HEK293 (cell line): ENCODE results near the gene C19orf12.
A peak's percentile ranks its signal among the peaks of the same experiment; 100 is the strongest.

Experiments
- KLF8 ChIP-seq: fragments of 450-650 bp; formaldehyde crosslinking; IDR thresholded peaks from 2 replicates; pipeline ENCODE4 v1.5.1; 2016; ENCODE audit warnings: missing biosample characterization, missing genetic modification characterization
- PRDM1 ChIP-seq: fragments of 450-650 bp; formaldehyde crosslinking; IDR thresholded peaks from 2 replicates; pipeline ENCODE4; 2016; ENCODE audit warnings: missing biosample characterization, missing genetic modification characterization
- YY2 ChIP-seq: fragments of 450-650 bp; formaldehyde crosslinking; IDR thresholded peaks from 2 replicates; pipeline ENCODE4 v1.5.1; 2016; ENCODE audit warnings: missing biosample characterization, missing genetic modification characterization
- ZBTB1 ChIP-seq: fragments of 450-650 bp; formaldehyde crosslinking; IDR thresholded peaks from 2 replicates; pipeline ENCODE4 v1.5.1; 2016; ENCODE audit warnings: missing biosample characterization, missing genetic modification characterization
- ZNF10 ChIP-seq: fragments of 450-650 bp; formaldehyde crosslinking; IDR thresholded peaks from 2 replicates; pipeline ENCODE4 v1.5.1; 2017; ENCODE audit warnings: missing biosample characterization, missing genetic modification characterization
- ZNF138 ChIP-seq: fragments of 450-650 bp; formaldehyde crosslinking; IDR thresholded peaks from 2 replicates; pipeline ENCODE4 v1.5.1; 2016; ENCODE audit warnings: missing biosample characterization, missing genetic modification characterization, borderline replicate concordance
- ZNF146 ChIP-seq: fragments of 450-650 bp; formaldehyde crosslinking; IDR thresholded peaks from 2 replicates; pipeline ENCODE4 v1.5.1; 2016; ENCODE audit warnings: missing biosample characterization, missing genetic modification characterization
- ZNF214 ChIP-seq: fragments of 450-650 bp; formaldehyde crosslinking; IDR thresholded peaks from 2 replicates; pipeline ENCODE4 v1.5.1; 2017; ENCODE audit warnings: missing biosample characterization, mild to moderate bottlenecking, missing genetic modification characterization, borderline replicate concordance
- ZNF274 ChIP-seq, 2 experiments: fragments of 200-500 bp in 1 of 2; fragments of 450-650 bp in 1 of 2; sonication (Bioruptor generic) in 1 of 2; formaldehyde crosslinking in 1 of 2; IDR thresholded peaks; 2 replicates each; pipeline versions ENCODE4 v1.5.1 to v1.6.1; 2014 to 2016; ENCODE audit warnings: borderline replicate concordance in 1 of 2, inconsistent platforms in 1 of 2, low read length in 1 of 2, missing biosample characterization in 1 of 2, missing genetic modification characterization in 1 of 2
- ZNF311 ChIP-seq: fragments of 450-650 bp; formaldehyde crosslinking; IDR thresholded peaks from 2 replicates; pipeline ENCODE4 v1.5.1; 2017; ENCODE audit warnings: missing biosample characterization, missing genetic modification characterization, borderline replicate concordance
- ZNF416 ChIP-seq: fragments of 450-650 bp; formaldehyde crosslinking; IDR thresholded peaks from 2 replicates; pipeline ENCODE4 v1.5.1; 2016; ENCODE audit warnings: missing biosample characterization, missing genetic modification characterization
- ZNF473 ChIP-seq: fragments of 450-650 bp; formaldehyde crosslinking; IDR thresholded peaks from 2 replicates; pipeline ENCODE4 v1.5.1; 2017; ENCODE audit warnings: missing biosample characterization, missing genetic modification characterization
- ZNF544 ChIP-seq: fragments of 450-650 bp; formaldehyde crosslinking; IDR thresholded peaks from 2 replicates; pipeline ENCODE4 v1.5.0; 2017; ENCODE audit warnings: missing biosample characterization, missing genetic modification characterization
- ZNF623 ChIP-seq: fragments of 450-650 bp; formaldehyde crosslinking; IDR thresholded peaks from 2 replicates; pipeline ENCODE4 v1.5.1; 2016; ENCODE audit warnings: missing biosample characterization, missing genetic modification characterization
- ZNF658 ChIP-seq: fragments of 450-650 bp; formaldehyde crosslinking; IDR thresholded peaks from 2 replicates; pipeline ENCODE4; 2016; ENCODE audit warnings: missing biosample characterization, missing genetic modification characterization
- ZNF776 ChIP-seq: fragments of 450-650 bp; formaldehyde crosslinking; IDR thresholded peaks from 2 replicates; pipeline ENCODE4 v1.5.0; 2017; ENCODE audit warnings: missing biosample characterization, missing genetic modification characterization, borderline replicate concordance
- ZNF843 ChIP-seq: fragments of 450-650 bp; formaldehyde crosslinking; IDR thresholded peaks from 2 replicates; pipeline ENCODE4 v1.5.1; 2016; ENCODE audit warnings: missing biosample characterization, missing genetic modification characterization
- ZXDB ChIP-seq: fragments of 450-650 bp; formaldehyde crosslinking; IDR thresholded peaks from 2 replicates; pipeline ENCODE4 v1.5.1; 2016; ENCODE audit warnings: missing biosample characterization, missing genetic modification characterization
- TF ChIP-seq, protein P1 (sequence below): fragments of 450-650 bp; formaldehyde crosslinking; IDR thresholded peaks from 2 replicates; pipeline ENCODE4 v1.5.1; 2016; ENCODE audit warnings: missing biosample characterization, missing genetic modification characterization
- TF ChIP-seq, protein P2 (sequence below): fragments of 450-650 bp; formaldehyde crosslinking; IDR thresholded peaks from 2 replicates; pipeline ENCODE4 v1.5.1; 2016; ENCODE audit warnings: missing biosample characterization, missing genetic modification characterization
- TF ChIP-seq, protein P3 (sequence below): fragments of 450-650 bp; formaldehyde crosslinking; IDR thresholded peaks from 2 replicates; pipeline ENCODE4 v1.5.1; 2016; ENCODE audit warnings: missing biosample characterization, missing genetic modification characterization
- TF ChIP-seq, protein P4 (sequence below): fragments of 450-650 bp; formaldehyde crosslinking; IDR thresholded peaks from 2 replicates; pipeline ENCODE4 v1.5.1; 2017; ENCODE audit warnings: missing biosample characterization, missing genetic modification characterization
- TF ChIP-seq, protein P5 (sequence below): fragments of 450-650 bp; formaldehyde crosslinking; IDR thresholded peaks from 2 replicates; pipeline ENCODE4; 2016; ENCODE audit warnings: missing biosample characterization, missing genetic modification characterization
- TF ChIP-seq, protein P6 (sequence below): IDR thresholded peaks from 2 replicates; pipeline ENCODE4 v1.6.1; 2011; ENCODE audit warnings: mild to moderate bottlenecking, low read depth, low read length, borderline replicate concordance
- TF ChIP-seq, protein P7 (sequence below): fragments of 450-650 bp; formaldehyde crosslinking; IDR thresholded peaks from 2 replicates; pipeline ENCODE4 v1.5.1; 2016; ENCODE audit warnings: missing biosample characterization, missing genetic modification characterization

C19orf12 gene

DNA sequence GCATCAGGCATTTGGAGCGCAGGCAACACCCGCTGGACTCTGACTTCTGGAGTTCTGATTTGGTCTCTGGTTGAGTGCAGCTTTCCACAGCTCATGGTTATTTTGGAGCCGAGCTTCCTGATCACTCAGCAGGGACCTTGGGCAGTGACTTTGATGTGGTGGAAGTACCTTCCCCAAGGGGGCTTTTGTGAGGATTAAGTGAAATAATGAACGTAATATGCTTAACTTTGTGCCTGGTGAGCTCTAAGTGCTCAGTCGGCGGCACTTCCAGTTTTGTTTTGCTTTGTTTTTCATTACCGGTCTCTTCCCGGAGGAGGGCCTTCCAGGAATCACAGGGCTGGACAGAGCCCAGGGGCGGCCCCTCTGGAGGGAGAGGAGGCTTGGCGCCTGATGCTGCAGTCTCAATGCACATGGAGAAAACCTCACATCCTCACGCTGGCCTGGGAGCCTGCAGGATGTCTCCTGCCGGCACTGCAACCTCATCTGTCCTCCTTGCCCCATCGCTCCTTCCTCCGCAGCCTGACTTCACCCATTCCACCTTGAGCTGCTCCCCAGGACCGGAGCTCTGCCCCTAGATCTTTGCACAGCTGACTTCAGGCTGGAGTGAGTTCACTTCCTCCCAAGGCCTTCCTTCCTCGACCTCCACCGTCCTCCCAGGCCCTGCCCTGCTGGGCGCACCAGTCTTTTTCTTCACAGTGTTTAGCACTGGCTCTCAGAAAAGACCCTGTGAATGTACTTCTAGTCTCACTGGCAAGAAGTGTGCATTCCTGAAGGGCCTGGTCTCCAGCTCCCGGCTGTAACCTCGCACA lies 48.3 kb downstream of the C19orf12 start (continued):
- no peak for TF ChIP-seq ZNF311 (tag by site-specific recombination)
- TF ChIP-seq, protein P1, sequence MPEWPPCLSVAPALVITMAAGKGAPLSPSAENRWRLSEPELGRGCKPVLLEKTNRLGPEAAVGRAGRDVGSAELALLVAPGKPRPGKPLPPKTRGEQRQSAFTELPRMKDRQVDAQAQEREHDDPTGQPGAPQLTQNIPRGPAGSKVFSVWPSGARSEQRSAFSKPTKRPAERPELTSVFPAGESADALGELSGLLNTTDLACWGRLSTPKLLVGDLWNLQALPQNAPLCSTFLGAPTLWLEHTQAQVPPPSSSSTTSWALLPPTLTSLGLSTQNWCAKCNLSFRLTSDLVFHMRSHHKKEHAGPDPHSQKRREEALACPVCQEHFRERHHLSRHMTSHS (tag by site-specific recombination), result peak; percentile 81; the same call in 1 of the 2 replicates
- no peak for TF ChIP-seq ZNF473 (tag by site-specific recombination)
- TF ChIP-seq ZBTB1, result no peak
- TF ChIP-seq ZNF214 (tag by site-specific recombination), result no peak
- no peak for TF ChIP-seq ZNF658
- no peak for TF ChIP-seq ZNF138 (tag by site-specific recombination)
- TF ChIP-seq ZNF146 (tag by site-specific recombination), result no peak
- TF ChIP-seq ZNF416 (tag by site-specific recombination), result no peak
- no peak for TF ChIP-seq ZNF623 (tag by site-specific recombination)
- TF ChIP-seq, protein P2, sequence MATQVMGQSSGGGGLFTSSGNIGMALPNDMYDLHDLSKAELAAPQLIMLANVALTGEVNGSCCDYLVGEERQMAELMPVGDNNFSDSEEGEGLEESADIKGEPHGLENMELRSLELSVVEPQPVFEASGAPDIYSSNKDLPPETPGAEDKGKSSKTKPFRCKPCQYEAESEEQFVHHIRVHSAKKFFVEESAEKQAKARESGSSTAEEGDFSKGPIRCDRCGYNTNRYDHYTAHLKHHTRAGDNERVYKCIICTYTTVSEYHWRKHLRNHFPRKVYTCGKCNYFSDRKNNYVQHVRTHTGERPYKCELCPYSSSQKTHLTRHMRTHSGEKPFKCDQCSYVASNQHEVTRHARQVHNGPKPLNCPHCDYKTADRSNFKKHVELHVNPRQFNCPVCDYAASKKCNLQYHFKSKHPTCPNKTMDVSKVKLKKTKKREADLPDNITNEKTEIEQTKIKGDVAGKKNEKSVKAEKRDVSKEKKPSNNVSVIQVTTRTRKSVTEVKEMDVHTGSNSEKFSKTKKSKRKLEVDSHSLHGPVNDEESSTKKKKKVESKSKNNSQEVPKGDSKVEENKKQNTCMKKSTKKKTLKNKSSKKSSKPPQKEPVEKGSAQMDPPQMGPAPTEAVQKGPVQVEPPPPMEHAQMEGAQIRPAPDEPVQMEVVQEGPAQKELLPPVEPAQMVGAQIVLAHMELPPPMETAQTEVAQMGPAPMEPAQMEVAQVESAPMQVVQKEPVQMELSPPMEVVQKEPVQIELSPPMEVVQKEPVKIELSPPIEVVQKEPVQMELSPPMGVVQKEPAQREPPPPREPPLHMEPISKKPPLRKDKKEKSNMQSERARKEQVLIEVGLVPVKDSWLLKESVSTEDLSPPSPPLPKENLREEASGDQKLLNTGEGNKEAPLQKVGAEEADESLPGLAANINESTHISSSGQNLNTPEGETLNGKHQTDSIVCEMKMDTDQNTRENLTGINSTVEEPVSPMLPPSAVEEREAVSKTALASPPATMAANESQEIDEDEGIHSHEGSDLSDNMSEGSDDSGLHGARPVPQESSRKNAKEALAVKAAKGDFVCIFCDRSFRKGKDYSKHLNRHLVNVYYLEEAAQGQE, result peak; percentile 99
- no peak for TF ChIP-seq KLF8 (tag by site-specific recombination)
- TF ChIP-seq ZNF843 (tag by site-specific recombination), result peak; percentile 66; the same call in 1 of the 2 replicates
- TF ChIP-seq YY2 (tag by site-specific recombination), result no peak; the same call in 1 of the 2 replicates
- 0 out of 2 replicates have a peak, but pooled peaks have one; percentile 51 for TF ChIP-seq ZNF10 (tag by site-specific recombination)
- TF ChIP-seq ZXDB (tag by site-specific recombination), result peak; percentile 69
- TF ChIP-seq, protein P3, sequence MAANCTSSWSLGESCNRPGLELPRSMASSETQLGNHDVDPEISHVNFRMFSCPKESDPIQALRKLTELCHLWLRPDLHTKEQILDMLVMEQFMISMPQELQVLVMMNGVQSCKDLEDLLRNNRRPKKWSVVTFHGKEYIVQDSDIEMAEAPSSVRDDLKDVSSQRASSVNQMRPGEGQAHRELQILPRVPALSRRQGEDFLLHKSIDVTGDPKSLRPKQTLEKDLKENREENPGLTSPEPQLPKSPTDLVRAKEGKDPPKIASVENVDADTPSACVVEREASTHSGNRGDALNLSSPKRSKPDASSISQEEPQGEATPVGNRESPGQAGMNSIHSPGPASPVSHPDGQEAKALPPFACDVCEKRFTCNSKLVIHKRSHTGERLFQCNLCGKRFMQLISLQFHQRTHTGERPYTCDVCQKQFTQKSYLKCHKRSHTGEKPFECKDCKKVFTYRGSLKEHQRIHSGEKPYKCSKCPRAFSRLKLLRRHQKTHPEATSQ (tag by site-specific recombination), result no peak
- TF ChIP-seq, protein P4, sequence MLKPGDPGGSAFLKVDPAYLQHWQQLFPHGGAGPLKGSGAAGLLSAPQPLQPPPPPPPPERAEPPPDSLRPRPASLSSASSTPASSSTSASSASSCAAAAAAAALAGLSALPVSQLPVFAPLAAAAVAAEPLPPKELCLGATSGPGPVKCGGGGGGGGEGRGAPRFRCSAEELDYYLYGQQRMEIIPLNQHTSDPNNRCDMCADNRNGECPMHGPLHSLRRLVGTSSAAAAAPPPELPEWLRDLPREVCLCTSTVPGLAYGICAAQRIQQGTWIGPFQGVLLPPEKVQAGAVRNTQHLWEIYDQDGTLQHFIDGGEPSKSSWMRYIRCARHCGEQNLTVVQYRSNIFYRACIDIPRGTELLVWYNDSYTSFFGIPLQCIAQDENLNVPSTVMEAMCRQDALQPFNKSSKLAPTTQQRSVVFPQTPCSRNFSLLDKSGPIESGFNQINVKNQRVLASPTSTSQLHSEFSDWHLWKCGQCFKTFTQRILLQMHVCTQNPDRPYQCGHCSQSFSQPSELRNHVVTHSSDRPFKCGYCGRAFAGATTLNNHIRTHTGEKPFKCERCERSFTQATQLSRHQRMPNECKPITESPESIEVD (tag by site-specific recombination), result peak; percentile 91
- TF ChIP-seq ZNF544 (tag by site-specific recombination), result no peak
- no peak for TF ChIP-seq ZNF274 (IDR thresholded peaks at IDR 0.05; ENCODE audit: low read length)
- TF ChIP-seq ZNF274 (tag by site-specific recombination; IDR thresholded peaks at IDR 0.05; ENCODE audit: borderline replicate concordance), result no peak
- no peak for TF ChIP-seq PRDM1 (tag by site-specific recombination)
- TF ChIP-seq, protein P5, sequence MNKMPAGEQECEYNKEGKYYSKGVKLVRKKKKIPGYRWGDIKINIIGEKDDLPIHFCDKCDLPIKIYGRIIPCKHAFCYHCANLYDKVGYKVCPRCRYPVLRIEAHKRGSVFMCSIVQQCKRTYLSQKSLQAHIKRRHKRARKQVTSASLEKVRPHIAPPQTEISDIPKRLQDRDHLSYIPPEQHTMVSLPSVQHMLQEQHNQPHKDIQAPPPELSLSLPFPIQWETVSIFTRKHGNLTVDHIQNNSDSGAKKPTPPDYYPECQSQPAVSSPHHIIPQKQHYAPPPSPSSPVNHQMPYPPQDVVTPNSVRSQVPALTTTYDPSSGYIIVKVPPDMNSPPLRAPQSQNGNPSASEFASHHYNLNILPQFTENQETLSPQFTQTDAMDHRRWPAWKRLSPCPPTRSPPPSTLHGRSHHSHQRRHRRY (tag by site-specific recombination), result no peak
- TF ChIP-seq, protein P6, sequence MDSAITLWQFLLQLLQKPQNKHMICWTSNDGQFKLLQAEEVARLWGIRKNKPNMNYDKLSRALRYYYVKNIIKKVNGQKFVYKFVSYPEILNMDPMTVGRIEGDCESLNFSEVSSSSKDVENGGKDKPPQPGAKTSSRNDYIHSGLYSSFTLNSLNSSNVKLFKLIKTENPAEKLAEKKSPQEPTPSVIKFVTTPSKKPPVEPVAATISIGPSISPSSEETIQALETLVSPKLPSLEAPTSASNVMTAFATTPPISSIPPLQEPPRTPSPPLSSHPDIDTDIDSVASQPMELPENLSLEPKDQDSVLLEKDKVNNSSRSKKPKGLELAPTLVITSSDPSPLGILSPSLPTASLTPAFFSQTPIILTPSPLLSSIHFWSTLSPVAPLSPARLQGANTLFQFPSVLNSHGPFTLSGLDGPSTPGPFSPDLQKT, result no peak
- no peak for TF ChIP-seq ZNF776 (tag by site-specific recombination)
- TF ChIP-seq, protein P7, sequence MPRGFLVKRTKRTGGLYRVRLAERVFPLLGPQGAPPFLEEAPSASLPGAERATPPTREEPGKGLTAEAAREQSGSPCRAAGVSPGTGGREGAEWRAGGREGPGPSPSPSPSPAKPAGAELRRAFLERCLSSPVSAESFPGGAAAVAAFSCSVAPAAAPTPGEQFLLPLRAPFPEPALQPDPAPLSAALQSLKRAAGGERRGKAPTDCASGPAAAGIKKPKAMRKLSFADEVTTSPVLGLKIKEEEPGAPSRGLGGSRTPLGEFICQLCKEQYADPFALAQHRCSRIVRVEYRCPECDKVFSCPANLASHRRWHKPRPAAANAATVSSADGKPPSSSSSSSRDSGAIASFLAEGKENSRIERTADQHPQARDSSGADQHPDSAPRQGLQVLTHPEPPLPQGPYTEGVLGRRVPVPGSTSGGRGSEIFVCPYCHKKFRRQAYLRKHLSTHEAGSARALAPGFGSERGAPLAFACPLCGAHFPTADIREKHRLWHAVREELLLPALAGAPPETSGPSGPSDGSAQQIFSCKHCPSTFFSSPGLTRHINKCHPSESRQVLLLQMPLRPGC (tag by site-specific recombination), result 0 out of 2 replicates have a peak, but pooled peaks have one; percentile 3
